GM12878 (cell line): ENCODE measurements around the gene DGKQ. TPM values are rescaled to one million over a fixed set of nuclear protein-coding genes. Genes with fewer than 3 reads are reported as not detected.

Source experiments
- ATAC-seq: fragments of 200-7000 bp; cut with Tn5 transposase; 3 replicates; pipeline ENCODE4 v1.9.1; 2020; ENCODE audit warnings: mild to moderate bottlenecking, moderate library complexity
- BruUV-seq: library from RNA; stranded (reverse); fragments of 400-500 nt; replicated peaks from 2 replicates; lab custom pipeline; 2021; lab: Mats Ljungman, UMichigan
- CTCF ChIA-PET: fragments of 300-600 bp; sonication (Branson Sonifier 250); formaldehyde crosslinking; extraction: SDS; loops from one replicate; lab custom pipeline; 2021; ENCODE audit warnings: inconsistent platforms; lab: Yijun Ruan, JAX
- POLR2A ChIA-PET: fragments of 350-600 bp; formaldehyde crosslinking; extraction: SDS; loops from one replicate; lab custom pipeline; 2021; ENCODE audit warnings: inconsistent platforms; lab: Charles Lee
- RAD21 ChIA-PET: fragments of 300-600 bp; sonication (Branson Sonifier 250); formaldehyde crosslinking; loops from one replicate; lab custom pipeline; 2023; ENCODE audit warnings: antibody characterized with exemption; ENCODE audit not compliant: unreplicated experiment; lab: Charles Lee
- SMC1A ChIA-PET: fragments of 300-600 bp; sonication (Branson Sonifier 250); formaldehyde crosslinking; loops from one replicate; lab custom pipeline; 2023; ENCODE audit not compliant: unreplicated experiment, uncharacterized antibody; lab: Charles Lee
- DNase-seq: peaks from one replicate; pipeline ENCODE4 v3.0.0-alpha.2; 2011; ENCODE audit warnings: low read depth, low spot score
- FAIRE-seq: peaks from 3 replicates; lab custom pipeline; 2011; peaks lifted over from hg19 to GRCh38; lab: Jason Lieb, UNC
- H2AFZ ChIP-seq: 2 replicates; pipeline ENCODE4 v1.6.0; 2011; ENCODE audit warnings: low read depth, low read length, control low read depth; ENCODE audit not compliant: control insufficient read depth
- H3K27ac ChIP-seq: 2 replicates; pipeline ENCODE4 v1.5.1; 2011; ENCODE audit warnings: control low read depth; ENCODE audit not compliant: control insufficient read depth, insufficient read depth
- H3K27me3 ChIP-seq, 2 experiments: replicated peaks in 1 of 2; 2 replicates each; pipeline versions ENCODE4 v1.6.0 to v1.6.1; 2011; ENCODE audit warnings: low read length in 1 of 2; ENCODE audit not compliant: control insufficient read depth in 2 of 2, insufficient read depth in 2 of 2
- H3K36me3 ChIP-seq, 2 experiments: 2 replicates each; pipeline ENCODE4 v1.5.1; 2011; ENCODE audit warnings: low read length in 1 of 2; ENCODE audit not compliant: control insufficient read depth in 2 of 2, insufficient read depth in 2 of 2
- H3K4me1 ChIP-seq: 2 replicates; pipeline ENCODE4 v1.6.1; 2011; ENCODE audit warnings: mild to moderate bottlenecking, low read length, moderate library complexity, mixed read lengths; ENCODE audit not compliant: control insufficient read depth, insufficient read depth
- H3K4me2 ChIP-seq: 2 replicates; pipeline ENCODE4 v1.6.0; 2011; ENCODE audit warnings: control low read depth; ENCODE audit not compliant: control insufficient read depth, insufficient read depth
- H3K4me3 ChIP-seq: fragments of 200-600 bp; sonication (generic); 2 replicates; pipeline ENCODE4 v1.5.1; 2016
- H3K79me2 ChIP-seq: 2 replicates; pipeline ENCODE4 v1.6.0; 2011; ENCODE audit warnings: low read length; ENCODE audit not compliant: control insufficient read depth, insufficient read depth
- H3K9ac ChIP-seq: 2 replicates; pipeline ENCODE4 v1.8.0; 2011; ENCODE audit warnings: low read length, control low read depth, mixed read lengths; ENCODE audit not compliant: control insufficient read depth, insufficient read depth
- H3K9me3 ChIP-seq: replicated peaks from 3 replicates; pipeline ENCODE4 v1.5.1; 2011; ENCODE audit warnings: mild to moderate bottlenecking, low read length; ENCODE audit not compliant: control insufficient read depth, insufficient read depth
- H4K20me1 ChIP-seq: 2 replicates; pipeline ENCODE4 v1.6.0; 2011; ENCODE audit not compliant: control insufficient read depth, insufficient read depth
- CBX3 ChIP-seq: fragments of 200-600 bp; sonication (generic); IDR thresholded peaks from 2 replicates; pipeline ENCODE4 v1.6.1; 2016; ENCODE audit warnings: low read depth, borderline replicate concordance
- FOXM1 ChIP-seq: IDR thresholded peaks from 2 replicates; pipeline ENCODE4 v1.6.1; 2012; ENCODE audit warnings: low read depth, mild to moderate bottlenecking, inconsistent platforms, low read length, moderate library complexity
- IRF4 ChIP-seq: IDR thresholded peaks from 2 replicates; pipeline ENCODE4 v1.6.1; 2011; ENCODE audit warnings: low read depth, low read length
- PML ChIP-seq: IDR thresholded peaks from 2 replicates; pipeline ENCODE4 v1.6.1; 2012; ENCODE audit warnings: low read length, inconsistent platforms
- REST ChIP-seq: IDR thresholded peaks from 2 replicates; pipeline ENCODE4 v1.6.1; 2012; ENCODE audit warnings: mild to moderate bottlenecking, low read depth, low read length
- SMAD5 ChIP-seq: IDR thresholded peaks from 2 replicates; pipeline ENCODE4 v1.6.1; 2016; ENCODE audit warnings: antibody characterized with exemption, low read depth
- WRNIP1 ChIP-seq: IDR thresholded peaks from 2 replicates; pipeline ENCODE4 v1.6.1; 2011; ENCODE audit warnings: low read depth, low read length, improper control_type of control experiment, borderline replicate concordance
- YBX1 ChIP-seq: fragments of 450-650 bp; IDR thresholded peaks from 2 replicates; pipeline ENCODE4 v1.6.1; 2016; ENCODE audit warnings: antibody characterized with exemption
- YY1 ChIP-seq: IDR thresholded peaks from 2 replicates; pipeline ENCODE4 v1.6.1; 2011; ENCODE audit warnings: low read depth, mild to moderate bottlenecking, low read length
- WGBS: methylation state at CpG from one replicate; pipeline ENCODE4 v1.1.6; 2016; ENCODE audit warnings: low lambda C conversion rate; ENCODE audit not compliant: insufficient replicate concordance, insufficient coverage; ENCODE audit errors: missing lambda C conversion rate; 5-methylcytosine and 5-hydroxymethylcytosine counted together
- in situ Hi-C: fragments of 300-500 bp; cut with MboI; formaldehyde crosslinking; loops from 9 replicates; pipeline ENCODE4 v1.14.3; 2018; ENCODE audit warnings: mixed read lengths
- intact Hi-C: fragments of 100-400 bp; cut with micrococcal nuclease; formaldehyde crosslinking; loops from one replicate; pipeline ENCODE4 v1.14.2; 2022; ENCODE audit not compliant: unreplicated experiment
- polyA plus RNA-seq, 11 experiments: library from polyadenylated mRNA; depleted of rRNA in 4 of 11; unstranded in 6 of 11; stranded (reverse) in 5 of 11; fragments of >200 nt; fragmentation: Nextera tagmentation in 4 of 11; fragmentation: Illumina TruSeq in 1 of 11; extraction: Ambion mirVana in 4 of 11; extraction: Trizol in 1 of 11; gene quantifications; 1 replicate in 1 of 11; 2 replicates in 10 of 11; pipeline versions ENCODE4 v1.2.1 to v1.2.3, GENCODE V29; 2011 to 2016; ENCODE audit warnings: inconsistent platforms in 2 of 11, missing spikeins in 2 of 11, low read depth in 1 of 11
- total RNA-seq, 4 experiments: library from RNA; depleted of rRNA in 3 of 4; stranded (reverse); fragments of >200 nt in 3 of 4; fragmentation: Illumina TruSeq in 1 of 4; extraction: Trizol in 1 of 4; gene quantifications; 2 replicates each; pipeline versions ENCODE4 v1.2.1 to v1.2.3, GENCODE V29; 2013 to 2021
- TF ChIP-seq, protein P1 (sequence below): fragments of 450-650 bp; IDR thresholded peaks from 2 replicates; pipeline ENCODE4 v1.6.1; 2017; ENCODE audit warnings: borderline replicate concordance

Gene DGKQ
- total and polyA plus RNA-seq, 10 of the 15 experiments (the other 5 are each of a cell fraction or from before 2014, with no cell fraction given): 0.11 to 10.5 (median 1.4) TPM

DNA sequence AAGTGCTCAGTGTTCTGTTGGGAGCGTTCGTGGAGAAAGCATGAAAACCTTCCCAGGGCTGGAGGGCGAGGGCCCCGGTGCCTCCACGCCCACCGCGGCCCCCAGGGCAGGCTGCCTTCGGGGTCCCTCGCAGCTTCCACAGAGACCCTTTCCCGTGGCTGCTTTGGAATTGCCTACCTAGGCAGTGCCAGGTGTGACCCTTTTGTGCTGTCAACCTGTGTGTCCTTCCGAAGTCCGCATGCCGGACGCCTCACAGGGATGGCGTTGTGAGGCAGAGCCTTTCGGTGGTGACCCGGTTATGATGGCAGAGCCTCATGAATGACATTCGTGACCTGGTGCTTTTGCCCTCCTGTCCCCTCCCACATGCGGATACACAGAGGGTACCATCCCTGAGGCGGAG is 23.7 kb downstream of the DGKQ start:
- Histone ChIP-seq H3K4me1 (no peaks in the 10 kb centered on the region), H3K79me2 (no peaks in the 10 kb centered on the region), H3K4me2 (no peak overlapping the region), H4K20me1 (no peaks in the 10 kb centered on the region), H3K4me3 (no peak overlapping the region), H3K9ac (no peak overlapping the region), H3K36me3 (no peaks in the 10 kb centered on the region), H3K9me3 (no peaks in the 10 kb centered on the region), H2AFZ (no peak overlapping the region), H3K27me3 (no peaks in the 10 kb centered on the region), H3K27ac (no peak overlapping the region)
- CTCF ChIA-PET: no interaction called here
- in situ Hi-C loops (no loop called here), intact Hi-C loops (no loop called here)
- ATAC-seq (no peak), FAIRE-seq (no peak), DNase-seq (no peak)
- POLR2A ChIA-PET: interaction anchor here (1.5 kb wide), 1 partner anchor 14 kb away, joined by 3 read pairs; no protein-coding TSS in a partner anchor
- BruUV-seq: no TSS peak
- 87% methylated on average over 20 of the region's 20 CpGs for WGBS
- SMC1A ChIA-PET: no interaction called here
- RAD21 ChIA-PET: no interaction called here
- TF ChIP-seq YY1 (no peak), IRF4 (no peak), YBX1 (no peak), SMAD5 (no peak), WRNIP1 (no peak), REST (no peak), PML (no peak), CBX3 (no peak), FOXM1 (no peak)
- TF ChIP-seq, protein P1, sequence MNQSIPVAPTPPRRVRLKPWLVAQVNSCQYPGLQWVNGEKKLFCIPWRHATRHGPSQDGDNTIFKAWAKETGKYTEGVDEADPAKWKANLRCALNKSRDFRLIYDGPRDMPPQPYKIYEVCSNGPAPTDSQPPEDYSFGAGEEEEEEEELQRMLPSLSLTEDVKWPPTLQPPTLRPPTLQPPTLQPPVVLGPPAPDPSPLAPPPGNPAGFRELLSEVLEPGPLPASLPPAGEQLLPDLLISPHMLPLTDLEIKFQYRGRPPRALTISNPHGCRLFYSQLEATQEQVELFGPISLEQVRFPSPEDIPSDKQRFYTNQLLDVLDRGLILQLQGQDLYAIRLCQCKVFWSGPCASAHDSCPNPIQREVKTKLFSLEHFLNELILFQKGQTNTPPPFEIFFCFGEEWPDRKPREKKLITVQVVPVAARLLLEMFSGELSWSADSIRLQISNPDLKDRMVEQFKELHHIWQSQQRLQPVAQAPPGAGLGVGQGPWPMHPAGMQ: no peak
